Skeletal muscle tissue (tissue), 4 donors: ENCODE results near the gene KRTAP25-1. TPM values are rescaled to one million over a fixed set of nuclear protein-coding genes. Genes with fewer than 3 reads are reported as not detected.

Experiments
- H3K27ac ChIP-seq: one replicate; pipeline ENCODE4 v1.7.0; 2013; ENCODE audit warnings: mild to moderate bottlenecking, low read depth, low read length, inconsistent platforms
- H3K27me3 ChIP-seq, 3 donors: one replicate each; pipeline ENCODE4 v1.7.0; 2013; ENCODE audit warnings: low read length in 3 of 3; ENCODE audit not compliant: control insufficient read depth in 3 of 3, insufficient read depth in 3 of 3
- H3K36me3 ChIP-seq, 3 donors: one replicate each; pipeline ENCODE4 v1.7.0; 2013; ENCODE audit warnings: low read length in 3 of 3; ENCODE audit not compliant: control insufficient read depth in 3 of 3, insufficient read depth in 3 of 3
- H3K4me1 ChIP-seq, 3 donors: one replicate each; pipeline ENCODE4 v1.7.0; 2013; ENCODE audit warnings: low read length in 3 of 3, mild to moderate bottlenecking in 3 of 3; ENCODE audit not compliant: control insufficient read depth in 3 of 3, insufficient read depth in 3 of 3
- H3K4me3 ChIP-seq, 3 donors: one replicate each; pipeline ENCODE4 v1.7.0; 2013; ENCODE audit warnings: low read length in 3 of 3
- H3K9ac ChIP-seq, 3 donors: one replicate each; pipeline ENCODE4 v1.7.0; 2013; ENCODE audit warnings: low read length in 3 of 3, mild to moderate bottlenecking in 3 of 3, moderate library complexity in 2 of 3, low read depth in 1 of 3
- H3K9me3 ChIP-seq, 3 donors: one replicate each; pipeline ENCODE4 v1.7.0; 2013; ENCODE audit warnings: low read length in 3 of 3; ENCODE audit not compliant: control insufficient read depth in 3 of 3
- total RNA-seq: library from RNA; depleted of rRNA; stranded (reverse); fragments of >200 nt; gene quantifications from one replicate; pipeline ENCODE4 v1.2.3, GENCODE V29; 2014
- donor health status: Osteomylitis.

KRTAP25-1 gene
- total RNA-seq, 1 donor from 2014 or later = not detected

DNA sequence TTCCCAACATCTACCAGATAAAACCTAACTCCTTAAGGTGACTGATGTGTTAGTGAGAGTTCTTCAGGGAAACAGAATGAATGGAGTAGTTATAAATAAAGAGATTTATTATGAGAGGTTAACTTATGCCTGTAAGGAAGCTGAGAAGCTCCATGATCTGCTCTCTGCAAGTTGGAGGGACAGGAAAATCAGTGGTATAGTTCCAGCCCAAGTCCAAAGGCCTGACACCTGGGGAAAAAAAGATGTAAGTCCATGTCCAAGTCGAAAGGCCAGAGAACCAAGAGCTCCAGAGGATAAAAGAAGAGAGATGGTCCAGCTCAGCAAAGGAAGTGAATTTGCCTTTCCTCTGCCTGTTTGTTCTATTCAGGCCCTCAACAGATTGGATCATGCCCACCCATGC is 33.6 kb downstream of the KRTAP25-1 start:
- Histone ChIP-seq H3K9ac (no peak overlapping the region), H3K36me3 (no peaks in the 10 kb centered on the region), H3K27ac (no peak overlapping the region), H3K27me3 (no peaks in the 10 kb centered on the region), H3K9me3 (peaks cover 0 to 2% (median 0%) of the 10 kb centered on the region in 3 donors), H3K4me3 (no peak overlapping the region), H3K4me1 (no peaks in the 10 kb centered on the region)

DNA sequence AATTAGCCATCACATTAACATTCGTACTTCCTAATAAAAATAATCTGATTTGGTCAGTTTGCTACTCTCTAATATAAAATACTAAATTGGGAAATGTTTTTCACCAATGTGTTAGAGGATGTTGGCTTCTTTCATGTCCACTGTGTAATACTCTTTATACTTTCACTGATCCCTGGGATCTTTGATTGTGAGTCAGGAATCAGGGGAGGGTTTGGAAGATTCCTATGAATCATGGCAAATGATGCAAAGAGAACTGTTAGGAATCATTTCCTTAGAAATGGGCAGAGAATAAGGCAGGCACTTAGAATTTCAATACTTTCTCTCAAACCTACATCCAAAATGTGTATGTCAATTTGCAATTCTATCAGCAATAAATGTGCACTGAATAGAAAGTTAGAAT is 37.5 kb downstream of the KRTAP25-1 start:
- Histone ChIP-seq H3K4me3 (no peak overlapping the region), H3K27ac (no peak overlapping the region), H3K27me3 (no peaks in the 10 kb centered on the region), H3K4me1 (no peaks in the 10 kb centered on the region), H3K36me3 (no peaks in the 10 kb centered on the region), H3K9me3 (peaks cover 0 to 2% (median 0%) of the 10 kb centered on the region in 3 donors), H3K9ac (no peak overlapping the region)

DNA sequence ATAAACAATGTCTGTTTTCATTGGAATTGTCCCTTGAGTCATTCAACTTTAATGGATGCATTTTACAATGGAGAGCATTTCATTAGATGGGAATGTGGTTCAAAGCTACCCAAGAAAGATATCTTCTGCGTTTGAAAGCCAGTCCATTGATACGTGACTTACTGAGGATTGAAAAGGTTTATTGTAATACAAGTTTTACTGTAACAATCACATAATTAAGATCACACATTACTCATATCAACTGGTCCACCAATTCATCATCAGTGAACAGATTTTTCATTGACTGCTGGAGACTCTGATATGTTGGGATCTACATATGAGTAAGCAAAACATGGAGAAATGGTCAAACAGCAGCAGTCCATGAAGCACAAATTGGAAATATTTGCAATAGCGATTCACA is 39.4 kb downstream of the KRTAP25-1 start:
- Histone ChIP-seq H3K9me3 (peaks cover 0 to 2% (median 0%) of the 10 kb centered on the region in 3 donors), H3K9ac (no peak overlapping the region), H3K4me1 (no peaks in the 10 kb centered on the region), H3K4me3 (no peak overlapping the region), H3K27me3 (no peaks in the 10 kb centered on the region), H3K27ac (no peak overlapping the region), H3K36me3 (no peaks in the 10 kb centered on the region)

DNA sequence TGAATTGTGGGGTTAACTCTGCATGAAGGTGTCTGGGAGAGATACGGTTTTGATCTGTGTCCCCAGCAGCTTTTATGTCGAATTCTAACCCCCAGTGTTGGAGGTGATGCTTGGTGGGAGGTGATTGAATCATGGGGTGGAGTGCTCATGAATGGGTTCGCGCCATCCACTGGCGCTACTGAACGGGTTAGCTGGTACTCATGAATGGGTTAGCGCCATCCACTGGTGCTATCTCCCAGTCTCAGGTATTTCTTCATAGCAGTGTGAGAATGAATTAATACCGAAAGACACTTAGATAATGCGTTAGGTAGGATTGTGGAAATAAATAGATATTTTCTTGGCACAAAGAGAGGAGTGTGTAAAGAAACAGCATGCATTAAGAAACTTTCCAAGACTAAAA is 40.5 kb downstream of the KRTAP25-1 start:
- Histone ChIP-seq H3K27ac (no peak overlapping the region), H3K9me3 (peaks cover 0 to 2% (median 0%) of the 10 kb centered on the region in 3 donors), H3K9ac (no peak overlapping the region), H3K4me1 (no peaks in the 10 kb centered on the region), H3K36me3 (no peaks in the 10 kb centered on the region), H3K27me3 (no peaks in the 10 kb centered on the region), H3K4me3 (no peak overlapping the region)

DNA sequence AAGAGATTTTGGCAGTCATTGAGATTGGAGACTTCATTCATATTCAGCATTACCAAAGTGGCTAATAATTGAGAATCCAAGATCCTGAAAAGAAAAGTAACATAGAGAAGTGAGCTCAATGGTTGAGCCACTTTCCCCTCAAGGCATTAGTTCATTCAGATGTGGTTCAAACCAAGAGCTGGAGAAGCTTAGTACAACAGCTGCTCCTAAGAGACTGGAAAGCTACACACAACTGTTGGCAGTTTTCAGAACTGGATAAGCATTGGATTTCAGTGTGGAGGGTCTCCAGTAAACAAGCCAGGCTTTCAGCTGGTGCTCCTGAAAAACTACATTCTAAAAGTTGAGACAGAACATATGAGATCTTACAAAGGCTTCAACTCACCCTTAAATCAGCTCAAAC is 44.3 kb downstream of the KRTAP25-1 start:
- Histone ChIP-seq H3K9ac (no peak overlapping the region), H3K4me3 (no peak overlapping the region), H3K27me3 (no peaks in the 10 kb centered on the region), H3K4me1 (no peaks in the 10 kb centered on the region), H3K27ac (no peak overlapping the region), H3K9me3 (no peaks in the 10 kb centered on the region), H3K36me3 (no peaks in the 10 kb centered on the region)

DNA sequence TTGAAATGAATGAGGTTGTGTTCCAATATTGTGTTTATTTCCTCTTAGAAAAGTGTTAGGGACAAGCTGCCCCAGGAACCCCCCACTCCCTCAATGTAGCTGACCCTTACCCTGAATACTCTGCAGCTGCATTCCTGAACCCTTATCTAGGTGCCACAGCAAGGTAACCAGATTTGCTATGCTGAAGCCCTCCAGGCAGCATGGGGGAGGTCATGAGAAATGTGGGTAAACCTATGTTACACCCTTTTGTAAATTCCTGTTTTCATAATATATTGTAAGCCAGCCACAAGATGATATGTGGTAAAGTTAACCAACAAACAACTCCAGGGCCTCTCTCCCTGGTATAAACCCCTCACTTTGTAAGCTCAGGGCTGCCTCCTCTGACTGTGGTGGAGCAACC is 45.6 kb downstream of the KRTAP25-1 start:
- Histone ChIP-seq H3K36me3 (no peaks in the 10 kb centered on the region), H3K27me3 (no peaks in the 10 kb centered on the region), H3K9ac (no peak overlapping the region), H3K4me1 (no peaks in the 10 kb centered on the region), H3K27ac (no peak overlapping the region), H3K4me3 (no peak overlapping the region), H3K9me3 (no peaks in the 10 kb centered on the region)

DNA sequence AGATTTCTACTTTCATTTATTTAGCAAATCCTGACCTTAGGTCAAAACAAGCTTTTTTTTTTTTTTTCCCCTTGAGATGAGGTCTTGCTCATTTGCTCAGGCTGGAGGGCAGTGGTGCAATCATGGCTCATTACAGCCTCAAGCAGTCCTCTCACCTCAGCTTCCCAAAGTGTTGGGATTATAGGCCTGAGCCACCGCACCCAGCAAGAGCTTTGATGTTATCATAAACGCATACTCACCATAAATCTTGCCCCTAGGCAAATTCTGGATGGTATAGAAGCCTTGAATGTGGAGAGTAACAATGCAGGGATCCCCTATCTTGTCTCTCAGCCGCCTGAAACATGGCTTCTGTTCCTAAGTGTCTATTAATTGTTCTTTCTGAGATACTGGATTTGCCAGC is 48.7 kb downstream of the KRTAP25-1 start:
- Histone ChIP-seq H3K4me1 (no peaks in the 10 kb centered on the region), H3K9ac (no peak overlapping the region), H3K36me3 (no peaks in the 10 kb centered on the region), H3K9me3 (no peaks in the 10 kb centered on the region), H3K27me3 (no peaks in the 10 kb centered on the region), H3K27ac (no peak overlapping the region), H3K4me3 (no peak overlapping the region)

Other genes starting within 250 kb of the KRTAP25-1 start
- gene CLDN17, start 122.7 kb downstream of the KRTAP25-1 start, total RNA-seq = not detected
- not detected for gene CLDN8, start 73.4 kb downstream of the KRTAP25-1 start, total RNA-seq
- gene KRTAP24-1, start 6.6 kb downstream of the KRTAP25-1 start, total RNA-seq = not detected
- not detected for gene KRTAP26-1, start 30.8 kb upstream of the KRTAP25-1 start, total RNA-seq
- gene KRTAP27-1, start 48.2 kb upstream of the KRTAP25-1 start, total RNA-seq = not detected
- not detected for gene KRTAP23-1, start 59.1 kb upstream of the KRTAP25-1 start, total RNA-seq
- not detected for gene KRTAP13-2, start 82.8 kb upstream of the KRTAP25-1 start, total RNA-seq
- gene KRTAP13-1, start 106.5 kb upstream of the KRTAP25-1 start, total RNA-seq = not detected
- not detected for gene KRTAP13-3, start 136.4 kb upstream of the KRTAP25-1 start, total RNA-seq
- gene KRTAP13-4, start 140.7 kb upstream of the KRTAP25-1 start, total RNA-seq = not detected
- not detected for gene KRTAP15-1, start 150.8 kb upstream of the KRTAP25-1 start, total RNA-seq
- gene KRTAP19-1, start 190.9 kb upstream of the KRTAP25-1 start, total RNA-seq = not detected
- not detected for gene KRTAP19-2, start 197.9 kb upstream of the KRTAP25-1 start, total RNA-seq
- gene KRTAP19-3, start 202.5 kb upstream of the KRTAP25-1 start, total RNA-seq = not detected
- not detected for gene KRTAP19-4, start 207.7 kb upstream of the KRTAP25-1 start, total RNA-seq
- not detected for gene KRTAP19-5, start 212.6 kb upstream of the KRTAP25-1 start, total RNA-seq